SU-DHL-6 (cell line): ENCODE results near the gene SPATA1.

ENCODE experiments used
- EZH2phosphoT487 ChIP-seq: fragments of 200-600 bp; sonication (generic), shearing (Covaris generic); conservative IDR thresholded peaks from 2 replicates; pipeline ENCODE4 v1.6.1; 2018; ENCODE audit warnings: mild to moderate bottlenecking, antibody characterized with exemption, low read length, moderate library complexity, mixed read lengths
- TF ChIP-seq, protein P1 (sequence below): fragments of 200-600 bp; sonication (generic); IDR thresholded peaks from one replicate; pipeline ENCODE4 v1.5.1; 2017; ENCODE audit warnings: antibody characterized with exemption, mild to moderate bottlenecking, low read length, moderate library complexity; ENCODE audit not compliant: insufficient read depth, poor library complexity, severe bottlenecking

DNA sequence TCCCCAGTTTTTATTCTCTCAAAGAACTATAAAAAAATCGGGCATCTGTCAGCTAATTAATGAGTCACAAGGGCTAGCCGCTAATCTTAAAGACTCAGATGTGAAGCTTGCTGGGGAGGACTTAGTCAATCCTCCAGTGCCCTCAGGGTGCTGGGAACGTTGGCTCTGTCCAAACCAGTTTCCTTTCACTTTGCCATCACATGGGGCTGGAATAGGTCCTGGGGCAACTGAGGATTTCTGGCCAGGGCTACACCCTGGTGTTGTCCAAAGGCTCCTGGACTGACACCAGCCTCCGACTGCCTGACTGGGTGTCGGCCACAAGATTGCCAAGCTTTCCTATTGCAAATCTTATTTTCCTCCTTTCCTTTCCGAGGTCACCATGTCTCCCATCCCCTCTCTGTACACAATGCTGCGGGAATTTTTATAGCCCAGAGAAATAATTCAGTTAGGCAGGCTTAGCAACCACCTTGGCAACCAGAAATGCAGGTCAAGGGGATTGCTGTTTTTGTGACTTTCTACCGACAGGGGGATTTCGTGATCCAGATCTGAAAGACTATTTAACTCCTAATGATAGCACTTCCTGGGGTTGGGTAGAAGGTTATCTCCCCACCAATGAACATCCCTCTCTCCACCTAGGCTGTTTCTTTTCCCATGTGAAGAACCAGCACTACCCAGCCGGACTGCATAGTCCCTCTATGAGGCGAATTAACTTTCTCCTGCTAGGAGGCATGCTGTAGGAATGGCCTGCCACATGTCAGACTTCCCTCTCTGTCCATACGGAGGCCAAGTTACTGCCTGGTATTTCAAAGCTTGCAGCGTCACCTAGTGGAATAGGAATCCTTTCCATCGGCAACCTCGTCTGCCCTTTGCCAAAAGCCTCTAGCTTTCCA lies 98.0 kb downstream of the SPATA1 start:
- TF ChIP-seq, protein P1, sequence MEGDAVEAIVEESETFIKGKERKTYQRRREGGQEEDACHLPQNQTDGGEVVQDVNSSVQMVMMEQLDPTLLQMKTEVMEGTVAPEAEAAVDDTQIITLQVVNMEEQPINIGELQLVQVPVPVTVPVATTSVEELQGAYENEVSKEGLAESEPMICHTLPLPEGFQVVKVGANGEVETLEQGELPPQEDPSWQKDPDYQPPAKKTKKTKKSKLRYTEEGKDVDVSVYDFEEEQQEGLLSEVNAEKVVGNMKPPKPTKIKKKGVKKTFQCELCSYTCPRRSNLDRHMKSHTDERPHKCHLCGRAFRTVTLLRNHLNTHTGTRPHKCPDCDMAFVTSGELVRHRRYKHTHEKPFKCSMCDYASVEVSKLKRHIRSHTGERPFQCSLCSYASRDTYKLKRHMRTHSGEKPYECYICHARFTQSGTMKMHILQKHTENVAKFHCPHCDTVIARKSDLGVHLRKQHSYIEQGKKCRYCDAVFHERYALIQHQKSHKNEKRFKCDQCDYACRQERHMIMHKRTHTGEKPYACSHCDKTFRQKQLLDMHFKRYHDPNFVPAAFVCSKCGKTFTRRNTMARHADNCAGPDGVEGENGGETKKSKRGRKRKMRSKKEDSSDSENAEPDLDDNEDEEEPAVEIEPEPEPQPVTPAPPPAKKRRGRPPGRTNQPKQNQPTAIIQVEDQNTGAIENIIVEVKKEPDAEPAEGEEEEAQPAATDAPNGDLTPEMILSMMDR: no peak
- no peak for TF ChIP-seq EZH2phosphoT487
